ENCODE measurements around the gene RHBDD3. TPM values are rescaled to one million over a fixed set of nuclear protein-coding genes. Genes with fewer than 3 reads are reported as not detected.

The RHBDD3 gene
- total RNA-seq, 1 experiment from 2014 or later: 49.6 TPM

GRCh38 chr22:29290061-29290460, 22.3 kb upstream of the RHBDD3 start:
- H3K4me1 ChIP-seq (ENCODE audit: control insufficient read depth, insufficient read depth, low read length): no peaks in the 10 kb centered on the region; the same call in 1 of the 2 replicates
- intact Hi-C loops (cut with micrococcal nuclease; ENCODE audit: unreplicated experiment) (no loop called here), in situ Hi-C loops (cut with HindIII; ENCODE audit: low pct_unique_long_range_greater_than_20kb, low sequenced_read_pairs) (no loop called here)
- no peak for DNase-seq (ENCODE audit: low read depth, low spot score)
- no peaks in the 10 kb centered on the region for H3K9me3 ChIP-seq (ENCODE audit: control insufficient read depth, insufficient read depth, low read depth, low read length)
- ChIA-PET CTCF (no interaction called here), POLR2A (no interaction called here)
- no peak overlapping the region for H3K4me3 ChIP-seq (ENCODE audit: low read depth in 2 of 2, low read length in 2 of 2)
- no peaks in the 10 kb centered on the region for H3K27me3 ChIP-seq (ENCODE audit: control insufficient read depth, insufficient read depth, low read length)
- H3K36me3 ChIP-seq (ENCODE audit: control insufficient read depth, insufficient read depth, low read length): peaks cover 47% of the 10 kb centered on the region
- no TSS peak for BruUV-seq (replicated peaks)
- TF ChIP-seq TCF7L2 (IDR thresholded peaks at IDR 0.05; ENCODE audit: low read depth, low read length) (no peak), SIN3A (IDR thresholded peaks at IDR 0.05; ENCODE audit: borderline replicate concordance, insufficient read depth, low read depth, low read length) (no peak), POLR2AphosphoS5 (IDR thresholded peaks at IDR 0.05; ENCODE audit: low read depth, low read length) (no peak)
- TF ChIP-seq, protein P1, sequence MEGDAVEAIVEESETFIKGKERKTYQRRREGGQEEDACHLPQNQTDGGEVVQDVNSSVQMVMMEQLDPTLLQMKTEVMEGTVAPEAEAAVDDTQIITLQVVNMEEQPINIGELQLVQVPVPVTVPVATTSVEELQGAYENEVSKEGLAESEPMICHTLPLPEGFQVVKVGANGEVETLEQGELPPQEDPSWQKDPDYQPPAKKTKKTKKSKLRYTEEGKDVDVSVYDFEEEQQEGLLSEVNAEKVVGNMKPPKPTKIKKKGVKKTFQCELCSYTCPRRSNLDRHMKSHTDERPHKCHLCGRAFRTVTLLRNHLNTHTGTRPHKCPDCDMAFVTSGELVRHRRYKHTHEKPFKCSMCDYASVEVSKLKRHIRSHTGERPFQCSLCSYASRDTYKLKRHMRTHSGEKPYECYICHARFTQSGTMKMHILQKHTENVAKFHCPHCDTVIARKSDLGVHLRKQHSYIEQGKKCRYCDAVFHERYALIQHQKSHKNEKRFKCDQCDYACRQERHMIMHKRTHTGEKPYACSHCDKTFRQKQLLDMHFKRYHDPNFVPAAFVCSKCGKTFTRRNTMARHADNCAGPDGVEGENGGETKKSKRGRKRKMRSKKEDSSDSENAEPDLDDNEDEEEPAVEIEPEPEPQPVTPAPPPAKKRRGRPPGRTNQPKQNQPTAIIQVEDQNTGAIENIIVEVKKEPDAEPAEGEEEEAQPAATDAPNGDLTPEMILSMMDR (IDR thresholded peaks at IDR 0.05): no peak
- TF ChIP-seq, protein P2, sequence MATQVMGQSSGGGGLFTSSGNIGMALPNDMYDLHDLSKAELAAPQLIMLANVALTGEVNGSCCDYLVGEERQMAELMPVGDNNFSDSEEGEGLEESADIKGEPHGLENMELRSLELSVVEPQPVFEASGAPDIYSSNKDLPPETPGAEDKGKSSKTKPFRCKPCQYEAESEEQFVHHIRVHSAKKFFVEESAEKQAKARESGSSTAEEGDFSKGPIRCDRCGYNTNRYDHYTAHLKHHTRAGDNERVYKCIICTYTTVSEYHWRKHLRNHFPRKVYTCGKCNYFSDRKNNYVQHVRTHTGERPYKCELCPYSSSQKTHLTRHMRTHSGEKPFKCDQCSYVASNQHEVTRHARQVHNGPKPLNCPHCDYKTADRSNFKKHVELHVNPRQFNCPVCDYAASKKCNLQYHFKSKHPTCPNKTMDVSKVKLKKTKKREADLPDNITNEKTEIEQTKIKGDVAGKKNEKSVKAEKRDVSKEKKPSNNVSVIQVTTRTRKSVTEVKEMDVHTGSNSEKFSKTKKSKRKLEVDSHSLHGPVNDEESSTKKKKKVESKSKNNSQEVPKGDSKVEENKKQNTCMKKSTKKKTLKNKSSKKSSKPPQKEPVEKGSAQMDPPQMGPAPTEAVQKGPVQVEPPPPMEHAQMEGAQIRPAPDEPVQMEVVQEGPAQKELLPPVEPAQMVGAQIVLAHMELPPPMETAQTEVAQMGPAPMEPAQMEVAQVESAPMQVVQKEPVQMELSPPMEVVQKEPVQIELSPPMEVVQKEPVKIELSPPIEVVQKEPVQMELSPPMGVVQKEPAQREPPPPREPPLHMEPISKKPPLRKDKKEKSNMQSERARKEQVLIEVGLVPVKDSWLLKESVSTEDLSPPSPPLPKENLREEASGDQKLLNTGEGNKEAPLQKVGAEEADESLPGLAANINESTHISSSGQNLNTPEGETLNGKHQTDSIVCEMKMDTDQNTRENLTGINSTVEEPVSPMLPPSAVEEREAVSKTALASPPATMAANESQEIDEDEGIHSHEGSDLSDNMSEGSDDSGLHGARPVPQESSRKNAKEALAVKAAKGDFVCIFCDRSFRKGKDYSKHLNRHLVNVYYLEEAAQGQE (IDR thresholded peaks at IDR 0.05; ENCODE audit: insufficient read depth in 1 of 2, low read depth in 2 of 2, low read length in 1 of 2): no peak
- no peak for ATAC-seq
- no peak overlapping the region for H3K27ac ChIP-seq (ENCODE audit: low read length)

GRCh38 chr22:29288837-29289236, 21.1 kb upstream of the RHBDD3 start:
- POLR2A ChIA-PET: no interaction called here
- no peak for ATAC-seq

More at GRCh38 chr22:29288837-29289236, 21.1 kb upstream of the RHBDD3 start:
- CTCF ChIA-PET: no interaction called here
- DNase-seq (ENCODE audit: low read depth, low spot score): no peak
- no peak overlapping the region for H3K27ac ChIP-seq (ENCODE audit: low read length)
- peaks cover 52% of the 10 kb centered on the region for H3K36me3 ChIP-seq (ENCODE audit: control insufficient read depth, insufficient read depth, low read length)
- in situ Hi-C loops (cut with HindIII; ENCODE audit: low pct_unique_long_range_greater_than_20kb, low sequenced_read_pairs) (no loop called here), intact Hi-C loops (cut with micrococcal nuclease; ENCODE audit: unreplicated experiment) (no loop called here)
- no peaks in the 10 kb centered on the region; the same call in 1 of the 2 replicates for H3K4me1 ChIP-seq (ENCODE audit: control insufficient read depth, insufficient read depth, low read length)
- H3K9me3 ChIP-seq (ENCODE audit: control insufficient read depth, insufficient read depth, low read depth, low read length): no peaks in the 10 kb centered on the region
- H3K4me3 ChIP-seq (ENCODE audit: low read depth in 2 of 2, low read length in 2 of 2): no peak overlapping the region
- no TSS peak for BruUV-seq (replicated peaks)
- TF ChIP-seq, protein P2 (IDR thresholded peaks at IDR 0.05; ENCODE audit: insufficient read depth in 1 of 2, low read depth in 2 of 2, low read length in 1 of 2): no peak
- TF ChIP-seq SIN3A (IDR thresholded peaks at IDR 0.05; ENCODE audit: borderline replicate concordance, insufficient read depth, low read depth, low read length): no peak
- TF ChIP-seq TCF7L2 (IDR thresholded peaks at IDR 0.05; ENCODE audit: low read depth, low read length): no peak
- TF ChIP-seq POLR2AphosphoS5 (IDR thresholded peaks at IDR 0.05; ENCODE audit: low read depth, low read length): no peak
- TF ChIP-seq, protein P1 (IDR thresholded peaks at IDR 0.05): no peak
- H3K27me3 ChIP-seq (ENCODE audit: control insufficient read depth, insufficient read depth, low read length): no peaks in the 10 kb centered on the region

Measured in Panc1 (cell line).